ENCODE measurements around the gene QRFP.

The QRFP gene

GRCh38 chr9:130897848-130898551 is 1.4 kb upstream of the QRFP start:
- no peak for TF ChIP-seq CTCF (IDR thresholded peaks at IDR 0.05; ENCODE audit: control insufficient read depth, insufficient read depth, low read depth, low read length, missing control alignments)
- no peak overlapping the region for H3K4me3 ChIP-seq (ENCODE audit: control insufficient read depth, low read depth, low read length)
- no peak for DNase-seq (ENCODE audit: low read depth)

GRCh38 chr9:130897105-130897751 is 616 bp upstream of the QRFP start:
- no peak for TF ChIP-seq CTCF (IDR thresholded peaks at IDR 0.05; ENCODE audit: control insufficient read depth, insufficient read depth, low read depth, low read length, missing control alignments)
- DNase-seq (ENCODE audit: low read depth) = no peak

GRCh38 chr9:130895481-130896232 is 955 bp downstream of the QRFP start:
- no peak overlapping the region for H3K4me3 ChIP-seq (ENCODE audit: control insufficient read depth, low read depth, low read length)
- TF ChIP-seq CTCF (IDR thresholded peaks at IDR 0.05; ENCODE audit: control insufficient read depth, insufficient read depth, low read depth, low read length, missing control alignments) = no peak
- DNase-seq (ENCODE audit: low read depth) = no peak

More at GRCh38 chr9:130897105-130897751, 616 bp upstream of the QRFP start:
- H3K4me3 ChIP-seq (ENCODE audit: control insufficient read depth, low read depth, low read length) = no peak overlapping the region

- no peak for TF ChIP-seq CTCF (IDR thresholded peaks at IDR 0.05; ENCODE audit: control insufficient read depth, insufficient read depth, low read depth, low read length, missing control alignments)
- H3K4me3 ChIP-seq (ENCODE audit: control insufficient read depth, low read depth, low read length) = no peak overlapping the region
- DNase-seq (ENCODE audit: low read depth) = no peak
These were observed 1.6 kb downstream of the QRFP start for GRCh38 chr9:130895038-130895437.

GRCh38 chr9:130894546-130894945 is 2.1 kb downstream of the QRFP start:
- TF ChIP-seq CTCF (IDR thresholded peaks at IDR 0.05; ENCODE audit: control insufficient read depth, insufficient read depth, low read depth, low read length, missing control alignments) = no peak
- no peak for DNase-seq (ENCODE audit: low read depth)
- H3K4me3 ChIP-seq (ENCODE audit: control insufficient read depth, low read depth, low read length) = no peak overlapping the region

- no peak for DNase-seq (ENCODE audit: low read depth)
- no peak overlapping the region for H3K4me3 ChIP-seq (ENCODE audit: control insufficient read depth, low read depth, low read length)
- no peak for TF ChIP-seq CTCF (IDR thresholded peaks at IDR 0.05; ENCODE audit: control insufficient read depth, insufficient read depth, low read depth, low read length, missing control alignments)
These were observed 3.1 kb downstream of the QRFP start for GRCh38 chr9:130893341-130894101.

Data from AG09309 (cell line).